Right atrium auricular region (tissue), 2 donors: ENCODE results near the gene CCND2. TPM values are rescaled to one million over a fixed set of nuclear protein-coding genes. Genes with fewer than 3 reads are reported as not detected.

Source experiments
- DNase-seq: peaks from one replicate; pipeline ENCODE4 v3.0.0-alpha.2; 2019; ENCODE audit warnings: low spot score
- H3K27ac ChIP-seq, 2 donors: fragments of 200-600 bp; sonication (generic); 1 replicate in 1 of 2; 2 replicates in 1 of 2; pipeline ENCODE4 v1.5.1; 2016 to 2019
- H3K27me3 ChIP-seq, 2 donors: fragments of 200-600 bp; sonication (generic); one replicate each; pipeline versions ENCODE4 v1.5.1 to v1.6.0; 2017 to 2019
- H3K36me3 ChIP-seq: fragments of 200-600 bp; sonication (generic); one replicate; pipeline ENCODE4 v1.5.1; 2016
- H3K4me1 ChIP-seq, 2 donors: fragments of 200-600 bp; sonication (generic); one replicate each; pipeline versions ENCODE4 v1.5.1 to v1.6.0; 2017 to 2019
- H3K4me3 ChIP-seq, 2 donors: fragments of 200-600 bp; sonication (generic); 1 replicate in 1 of 2; 2 replicates in 1 of 2; pipeline ENCODE4 v1.5.1; 2017 to 2019; ENCODE audit warnings: mild to moderate bottlenecking in 1 of 2, moderate library complexity in 1 of 2
- H3K9me3 ChIP-seq, 2 donors: fragments of 200-600 bp; sonication (generic); one replicate each; pipeline ENCODE4 v1.5.1; 2019
- CTCF ChIP-seq, 2 donors: fragments of 200-600 bp; sonication (generic); IDR thresholded peaks; one replicate each; pipeline ENCODE4 v1.5.1; 2019; ENCODE audit warnings: antibody characterized with exemption in 2 of 2
- total RNA-seq, 2 donors: library from RNA; depleted of rRNA; stranded (reverse); fragments of >200 nt; gene quantifications; one replicate each; pipeline ENCODE4 v1.1.0, GENCODE V29; 2016

The CCND2 gene
- total RNA-seq, 2 donors from 2014 or later = 151 to 165 TPM

- H3K27me3 ChIP-seq = no peaks in the 10 kb centered on the region
- H3K27ac ChIP-seq = peak overlapping the region; percentile 96 to 97
- TF ChIP-seq CTCF (IDR thresholded peaks at IDR 0.05) = no peak
- H3K4me3 ChIP-seq = peak overlapping the region; percentile 84 to 89
- peaks cover 0 to 74% of the 10 kb centered on the region in 2 donors for H3K4me1 ChIP-seq
- H3K36me3 ChIP-seq = peaks cover 33% of the 10 kb centered on the region
- no peaks in the 10 kb centered on the region for H3K9me3 ChIP-seq
- no peak for DNase-seq
Observed at GRCh38 chr12:4275870-4276301, 2.3 kb downstream of the CCND2 start.

GRCh38 chr12:4276524-4277204 lies 3.1 kb downstream of the CCND2 start:
- H3K4me3 ChIP-seq = peak overlapping the region in 1 of 2 donors; percentile 84
- no peaks in the 10 kb centered on the region for H3K9me3 ChIP-seq
- peak overlapping the region; percentile 96 to 97 for H3K27ac ChIP-seq
- peaks cover 41% of the 10 kb centered on the region for H3K36me3 ChIP-seq
- TF ChIP-seq CTCF (IDR thresholded peaks at IDR 0.05) = peak; percentile 44 to 96
- H3K4me1 ChIP-seq = peaks cover 0 to 76% of the 10 kb centered on the region in 2 donors
- DNase-seq = peak; percentile 90
- no peaks in the 10 kb centered on the region for H3K27me3 ChIP-seq

GRCh38 chr12:4277205-4277543 lies 3.6 kb downstream of the CCND2 start:
- peak in 1 of 2 donors; percentile 47 for TF ChIP-seq CTCF (IDR thresholded peaks at IDR 0.05)
- Histone ChIP-seq H3K9me3 (no peaks in the 10 kb centered on the region), H3K27ac (peak overlapping the region; percentile 96 to 97), H3K4me3 (no peak overlapping the region), H3K36me3 (peaks cover 46% of the 10 kb centered on the region), H3K27me3 (no peaks in the 10 kb centered on the region), H3K4me1 (peaks cover 0 to 77% of the 10 kb centered on the region in 2 donors)
- no peak for DNase-seq

GRCh38 chr12:4277857-4278256 lies 4.3 kb downstream of the CCND2 start:
- no peak for DNase-seq
- Histone ChIP-seq H3K27ac (peak overlapping the region; percentile 96 to 97), H3K36me3 (peaks cover 53% of the 10 kb centered on the region), H3K27me3 (no peaks in the 10 kb centered on the region), H3K4me1 (peaks cover 0 to 70% of the 10 kb centered on the region in 2 donors), H3K4me3 (no peak overlapping the region), H3K9me3 (no peaks in the 10 kb centered on the region)
- TF ChIP-seq CTCF (IDR thresholded peaks at IDR 0.05) = no peak

GRCh38 chr12:4278329-4279197 lies 5.0 kb downstream of the CCND2 start:
- Histone ChIP-seq H3K27me3 (no peaks in the 10 kb centered on the region), H3K27ac (peak overlapping the region; percentile 96 to 97), H3K4me1 (peaks cover 0 to 71% of the 10 kb centered on the region in 2 donors), H3K4me3 (no peak overlapping the region), H3K36me3 (peaks cover 56% of the 10 kb centered on the region), H3K9me3 (no peaks in the 10 kb centered on the region)
- TF ChIP-seq CTCF (IDR thresholded peaks at IDR 0.05) = no peak
- peak; percentile 81 for DNase-seq
